AG04449 (cell line): ENCODE results near the gene GPBP1.
"Not testable (repeated sequence)": the region's sequence is repeated elsewhere in the genome, so short reads cannot be mapped to it uniquely, and the experiment has no call there.

Source experiments
- CTCF ChIA-PET: fragments of 350-600 bp; formaldehyde crosslinking; extraction: SDS; loops from one replicate; lab custom pipeline; 2021; ENCODE audit warnings: antibody characterized with exemption; lab: Yijun Ruan, JAX
- POLR2A ChIA-PET: fragments of 400-600, 350-600 bp; formaldehyde crosslinking; extraction: SDS; loops from one replicate; lab custom pipeline; 2020; ENCODE audit warnings: antibody characterized with exemption, inconsistent platforms; lab: Yijun Ruan, JAX
- DNase-seq: peaks from one replicate; pipeline ENCODE4 v3.0.0-alpha.2; 2010; ENCODE audit warnings: low read depth, low spot score
- H3K4me3 ChIP-seq: 2 replicates; pipeline ENCODE4 v1.5.1; 2011; ENCODE audit warnings: low read depth, mild to moderate bottlenecking, control low read depth, low read length
- TF ChIP-seq, protein P1 (sequence below): IDR thresholded peaks from one replicate; pipeline ENCODE4 v1.5.1; 2011; ENCODE audit warnings: mild to moderate bottlenecking, moderate library complexity, low read length, control low read depth, inconsistent platforms; ENCODE audit not compliant: insufficient read depth; ENCODE audit errors: missing control alignments

The GPBP1 gene

GRCh38 chr5:57191986-57192385 is 18.1 kb downstream of the GPBP1 start:
- CTCF ChIA-PET = interaction anchor here (0.7 kb wide), 1 partner anchor 10 kb away, joined by 3 read pairs; no protein-coding TSS in a partner anchor
- no peak for DNase-seq
- POLR2A ChIA-PET = no interaction called here
- TF ChIP-seq, protein P1, sequence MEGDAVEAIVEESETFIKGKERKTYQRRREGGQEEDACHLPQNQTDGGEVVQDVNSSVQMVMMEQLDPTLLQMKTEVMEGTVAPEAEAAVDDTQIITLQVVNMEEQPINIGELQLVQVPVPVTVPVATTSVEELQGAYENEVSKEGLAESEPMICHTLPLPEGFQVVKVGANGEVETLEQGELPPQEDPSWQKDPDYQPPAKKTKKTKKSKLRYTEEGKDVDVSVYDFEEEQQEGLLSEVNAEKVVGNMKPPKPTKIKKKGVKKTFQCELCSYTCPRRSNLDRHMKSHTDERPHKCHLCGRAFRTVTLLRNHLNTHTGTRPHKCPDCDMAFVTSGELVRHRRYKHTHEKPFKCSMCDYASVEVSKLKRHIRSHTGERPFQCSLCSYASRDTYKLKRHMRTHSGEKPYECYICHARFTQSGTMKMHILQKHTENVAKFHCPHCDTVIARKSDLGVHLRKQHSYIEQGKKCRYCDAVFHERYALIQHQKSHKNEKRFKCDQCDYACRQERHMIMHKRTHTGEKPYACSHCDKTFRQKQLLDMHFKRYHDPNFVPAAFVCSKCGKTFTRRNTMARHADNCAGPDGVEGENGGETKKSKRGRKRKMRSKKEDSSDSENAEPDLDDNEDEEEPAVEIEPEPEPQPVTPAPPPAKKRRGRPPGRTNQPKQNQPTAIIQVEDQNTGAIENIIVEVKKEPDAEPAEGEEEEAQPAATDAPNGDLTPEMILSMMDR = no peak
- H3K4me3 ChIP-seq = no peak overlapping the region

GRCh38 chr5:57192832-57193231 is 19.0 kb downstream of the GPBP1 start:
- H3K4me3 ChIP-seq, POLR2A ChIA-PET, DNase-seq: not testable (repeated sequence)
- CTCF ChIA-PET = interaction anchor here (1.0 kb wide), 1 partner anchor 56 kb away, joined by 3 read pairs; no protein-coding TSS in a partner anchor

- H3K4me3 ChIP-seq = no peak overlapping the region
- TF ChIP-seq, protein P1 = no peak
- ChIA-PET POLR2A (no interaction called here), CTCF (no interaction called here)
- DNase-seq = no peak
These were observed 20.0 kb downstream of the GPBP1 start for GRCh38 chr5:57193757-57194413.

- H3K4me3 ChIP-seq = no peak overlapping the region
- TF ChIP-seq, protein P1 = no peak
- CTCF ChIA-PET = no interaction called here
- POLR2A ChIA-PET = no interaction called here
- DNase-seq = no peak
These were observed 20.8 kb downstream of the GPBP1 start for GRCh38 chr5:57194653-57195052.

DNA sequence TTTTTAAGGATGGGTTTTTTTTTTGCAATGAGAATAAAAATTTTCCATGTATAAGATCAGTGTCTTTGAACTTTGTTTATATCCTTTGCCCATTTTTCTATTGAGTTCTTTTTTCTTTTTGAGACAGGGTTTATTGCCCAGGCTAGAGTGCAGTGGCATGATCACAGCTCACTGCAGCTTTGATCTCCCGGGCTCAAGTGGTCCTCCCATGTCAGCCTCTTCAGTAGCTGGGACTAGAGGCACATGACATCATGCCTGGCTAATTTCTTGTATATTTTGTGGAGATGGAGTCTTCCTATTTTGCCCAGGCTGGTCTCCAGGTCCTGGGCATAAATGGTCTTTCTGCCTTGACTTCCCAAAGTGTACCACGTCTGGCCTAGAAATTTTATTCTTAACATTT is 21.2 kb downstream of the GPBP1 start:
- POLR2A ChIA-PET = no interaction called here
- no peak for DNase-seq
- TF ChIP-seq, protein P1 = no peak
- CTCF ChIA-PET = interaction anchor here (1.2 kb wide), 1 partner anchor 25 kb away, joined by 3 read pairs; no protein-coding TSS in a partner anchor
- H3K4me3 ChIP-seq = no peak overlapping the region

DNA sequence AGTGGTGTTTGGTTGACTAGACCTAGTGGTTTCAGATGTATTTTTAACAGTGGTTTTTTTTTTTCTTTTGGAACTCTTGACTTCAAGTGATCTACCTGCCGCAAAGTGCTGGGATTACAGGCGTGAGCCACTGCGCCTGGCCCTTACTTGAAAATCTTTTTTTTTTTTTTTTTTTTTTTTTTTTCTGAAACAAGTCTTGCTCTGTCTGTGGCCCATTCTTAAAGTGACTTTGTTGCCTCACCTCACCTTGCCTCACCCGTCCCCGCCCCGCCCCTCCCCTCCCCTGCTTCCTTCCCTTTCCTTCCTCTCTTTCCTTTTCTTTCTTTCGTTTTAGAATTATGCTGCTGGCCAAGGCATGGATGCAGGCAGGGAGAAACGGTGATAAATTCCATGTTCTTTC is 26.0 kb downstream of the GPBP1 start:
- CTCF ChIA-PET = no interaction called here
- TF ChIP-seq, protein P1 = no peak
- POLR2A ChIA-PET = no interaction called here
- no peak for DNase-seq
- no peak overlapping the region for H3K4me3 ChIP-seq

- ChIA-PET POLR2A (no interaction called here), CTCF (interaction anchor here (0.8 to 1.3 kb wide), 3 partner anchors 11 to 304 kb away, joined by 3 read pairs; no protein-coding TSS in a partner anchor)
- TF ChIP-seq, protein P1 = no peak
- no peak overlapping the region for H3K4me3 ChIP-seq
- DNase-seq = no peak
These were observed 29.0 kb downstream of the GPBP1 start for GRCh38 chr5:57202811-57203210.
